MG63 (cell line): ENCODE measurements around the gene PRKD2. TPM values are rescaled to one million over a fixed set of nuclear protein-coding genes. Genes with fewer than 3 reads are reported as not detected.
A peak's percentile ranks its signal among the peaks of the same experiment; 100 is the strongest.
"Not testable (repeated sequence)": the region's sequence is repeated elsewhere in the genome, so short reads cannot be mapped to it uniquely, and the experiment has no call there.

Experiments used
- DNase-seq: peaks from one replicate; pipeline ENCODE4 v3.0.0-alpha.2; 2020
- H3K27me3 ChIP-seq: fragments of 250-450 bp; sonication (Bioruptor Pico); 2 replicates; pipeline ENCODE4 v1.5.1; 2020; ENCODE audit warnings: mild to moderate bottlenecking, moderate library complexity
- H3K36me3 ChIP-seq: fragments of 250-450 bp; sonication (Bioruptor Pico); 2 replicates; pipeline ENCODE4 v1.5.1; 2020; ENCODE audit warnings: mild to moderate bottlenecking, moderate library complexity
- H3K4me3 ChIP-seq: fragments of 250-450 bp; sonication (Bioruptor Pico); 2 replicates; pipeline ENCODE4 v1.5.1; 2020; ENCODE audit warnings: mild to moderate bottlenecking, moderate library complexity
- H3K9me3 ChIP-seq: fragments of 250-450 bp; sonication (Bioruptor Pico); 2 replicates; pipeline ENCODE4 v1.5.1; 2020; ENCODE audit warnings: mild to moderate bottlenecking, moderate library complexity
- total RNA-seq: library from RNA; depleted of rRNA; stranded (reverse); fragments of >200 nt; shearing (Covaris generic); gene quantifications from 2 replicates; pipeline ENCODE4 v1.2.3, GENCODE V29; 2014; ENCODE audit warnings: low replicate concordance

Gene PRKD2
- total RNA-seq, 1 experiment from 2014 or later, result 8.6 TPM

DNA sequence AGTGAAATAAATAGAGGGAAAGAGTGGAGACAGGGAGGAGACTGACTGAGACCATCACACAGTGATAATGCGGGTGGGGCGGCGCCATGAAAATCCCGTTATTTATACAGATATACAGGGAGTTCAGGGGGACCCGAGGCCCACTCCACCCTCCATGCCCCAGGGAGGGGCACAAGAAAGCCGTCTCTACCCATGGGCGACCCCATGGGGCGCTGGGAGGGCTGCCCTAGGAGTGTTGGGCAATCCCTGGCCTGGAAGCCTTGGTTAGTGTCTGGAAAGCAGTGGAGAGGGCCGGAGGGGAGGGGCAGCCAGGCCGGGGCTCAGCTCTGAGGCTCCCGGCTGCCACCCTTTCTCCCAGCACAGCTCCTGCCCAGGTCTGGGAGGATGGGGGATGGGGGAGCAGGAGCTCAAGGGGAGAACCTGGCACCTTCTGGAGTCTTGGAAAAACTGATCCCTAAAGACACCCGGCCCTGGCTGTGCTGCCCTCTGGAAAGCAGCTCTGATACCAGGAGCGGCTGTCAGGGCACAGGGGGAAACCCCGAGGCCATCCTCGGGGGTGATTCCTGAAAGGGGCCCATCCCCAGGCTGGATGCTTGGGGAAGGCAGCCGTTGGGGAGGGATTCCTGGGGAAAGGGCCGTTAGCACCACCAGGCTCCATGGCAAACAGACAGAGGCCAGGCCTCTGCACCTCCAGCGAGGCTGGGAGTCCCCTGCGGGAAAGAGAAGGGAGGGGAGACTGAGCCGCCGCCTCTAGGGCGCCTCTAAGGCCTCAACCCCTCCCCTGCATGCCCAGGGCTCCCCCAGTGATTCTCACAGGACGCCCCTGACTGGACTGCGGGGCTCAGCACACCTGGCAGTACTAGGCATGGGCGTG is 3.0 kb upstream of the PRKD2 start:
- Histone ChIP-seq H3K36me3 (peaks cover 48% of the 10 kb centered on the region), H3K9me3 (no peaks in the 10 kb centered on the region)
- no peak for DNase-seq

GRCh38 chr19:46718934-46719622 is 2.2 kb upstream of the PRKD2 start:
- H3K36me3 ChIP-seq, result peaks cover 41% of the 10 kb centered on the region
- no peaks in the 10 kb centered on the region for H3K9me3 ChIP-seq
- no peak for DNase-seq
- H3K4me3 ChIP-seq, result no peak overlapping the region
- H3K27me3 ChIP-seq, result no peaks in the 10 kb centered on the region

More for the DNA sequence above, 3.0 kb upstream of the PRKD2 start:
- no peak overlapping the region for H3K4me3 ChIP-seq
- no peaks in the 10 kb centered on the region for H3K27me3 ChIP-seq

DNA sequence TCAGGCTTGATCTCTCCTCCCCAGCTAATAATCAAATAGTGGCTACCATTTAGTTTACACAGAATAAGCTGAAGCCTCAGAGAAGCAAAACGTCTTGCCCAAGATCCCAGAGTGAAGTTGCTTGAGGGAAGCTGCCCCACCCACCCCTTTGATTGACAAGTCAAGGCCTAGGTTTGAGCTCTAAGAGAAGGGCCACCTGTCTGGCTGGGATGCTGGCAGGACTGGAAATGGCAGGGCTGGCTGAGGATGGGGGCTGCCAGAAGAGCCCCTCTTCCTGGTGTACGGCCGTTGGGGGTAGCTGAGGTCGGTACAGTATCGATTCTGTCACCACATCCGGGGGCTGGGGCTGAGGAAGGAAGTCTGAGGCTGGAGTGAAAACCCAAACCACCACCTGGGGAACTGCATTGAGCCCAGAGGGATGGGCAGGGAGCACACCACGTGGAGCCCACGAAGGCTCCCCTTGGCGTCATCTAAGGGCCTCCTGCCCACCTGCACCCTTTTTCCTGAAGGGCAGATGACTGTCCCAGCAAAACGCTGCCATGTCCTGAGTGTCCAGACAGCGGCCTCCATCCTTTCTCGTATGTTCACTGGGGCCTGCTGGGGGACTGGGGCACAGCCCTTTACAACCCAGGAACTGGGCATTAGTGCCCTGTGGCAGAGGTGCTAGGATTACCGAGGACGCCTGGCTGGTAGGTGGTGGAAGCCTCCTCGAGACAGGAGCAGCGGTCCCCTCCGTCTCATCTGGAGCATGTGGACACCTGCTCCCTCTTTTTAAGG is 1.4 kb upstream of the PRKD2 start:
- Histone ChIP-seq H3K9me3 (no peaks in the 10 kb centered on the region), H3K36me3 (peaks cover 35% of the 10 kb centered on the region), H3K4me3 (no peak overlapping the region), H3K27me3 (no peaks in the 10 kb centered on the region)
- no peak for DNase-seq

DNA sequence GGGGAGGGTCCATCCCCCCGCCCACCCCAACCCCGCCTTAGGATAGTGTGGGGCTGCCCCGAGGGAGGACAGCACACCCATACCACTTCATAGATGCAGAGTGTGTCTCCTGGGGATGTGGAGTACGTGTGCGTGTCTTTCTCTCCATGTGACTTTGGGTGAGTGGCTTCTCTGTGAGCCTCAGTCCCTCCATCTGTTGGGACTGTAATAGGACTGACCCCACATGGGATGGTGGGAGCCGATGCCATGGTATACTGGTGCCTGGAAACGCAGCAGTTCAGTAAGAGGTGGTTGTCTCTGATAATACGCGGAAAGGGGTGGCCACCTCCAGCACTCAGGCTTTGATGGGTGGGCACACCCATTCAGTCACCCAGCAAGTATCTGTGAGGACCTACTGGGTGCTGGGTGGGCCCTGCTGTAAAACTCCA is 816 bp upstream of the PRKD2 start:
- DNase-seq, result no peak
- Histone ChIP-seq H3K27me3 (no peaks in the 10 kb centered on the region), H3K36me3 (peaks cover 30% of the 10 kb centered on the region), H3K4me3 (no peak overlapping the region; the same call in 1 of the 2 replicates), H3K9me3 (no peaks in the 10 kb centered on the region)

DNA sequence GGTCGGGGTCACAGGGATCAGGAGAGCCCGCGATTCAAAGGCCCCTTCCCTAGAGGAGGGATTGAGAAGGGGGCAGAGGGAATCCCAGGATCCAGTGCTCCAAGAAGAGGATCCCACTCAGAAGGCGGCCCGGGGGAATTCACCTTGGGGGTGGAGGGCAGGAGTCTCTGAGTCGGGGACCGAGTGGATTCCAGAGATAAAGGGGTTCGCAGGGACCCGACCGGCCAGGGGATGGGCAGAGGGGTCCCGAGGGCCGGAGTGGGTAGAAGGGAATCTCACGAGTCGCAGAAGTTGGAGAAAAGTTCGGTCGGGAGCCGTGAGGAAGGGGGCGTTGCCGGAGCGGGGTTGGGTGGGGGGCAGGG is 261 bp downstream of the PRKD2 start:
- Histone ChIP-seq H3K4me3 (peak overlapping the region; percentile 82), H3K27me3 (no peaks in the 10 kb centered on the region)
- DNase-seq, result no peak

DNA sequence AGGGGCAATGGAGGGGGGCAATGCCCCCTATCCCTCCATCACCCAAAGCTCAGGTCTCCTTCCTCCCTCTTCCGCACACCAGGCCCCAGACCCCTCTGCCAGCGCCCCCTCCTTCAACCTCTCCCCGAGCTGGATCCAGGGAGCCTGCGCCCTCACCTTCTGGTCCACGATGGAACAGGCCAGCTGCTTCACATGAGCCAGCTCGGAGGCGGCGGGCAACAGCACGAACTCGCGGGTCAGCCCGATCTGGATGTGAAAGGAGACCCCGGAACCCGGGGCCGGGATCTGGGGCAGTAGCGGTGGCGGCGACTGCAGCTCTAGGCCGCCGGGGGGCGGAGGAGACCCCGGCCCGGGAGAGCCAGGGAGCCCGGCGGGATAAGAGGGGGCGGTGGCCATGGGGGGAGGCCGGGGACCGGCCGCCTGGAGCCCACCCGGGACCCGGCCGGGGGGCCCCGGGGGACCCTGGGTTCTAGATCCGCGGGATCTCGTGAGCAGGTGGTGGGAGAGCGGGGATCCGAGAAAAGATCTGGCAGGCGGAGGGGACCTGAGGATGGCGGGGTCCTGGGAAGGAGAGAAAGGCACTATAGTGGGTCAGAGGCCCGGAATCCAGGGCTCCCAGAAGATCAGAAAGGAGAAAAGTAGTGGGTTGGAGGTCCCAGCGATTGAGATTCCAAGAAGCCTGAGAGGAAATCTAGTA is 791 bp downstream of the PRKD2 start:
- peak; percentile 31 for DNase-seq
- H3K36me3 ChIP-seq, result peaks cover 20% of the 10 kb centered on the region
- no peaks in the 10 kb centered on the region for H3K9me3 ChIP-seq
- H3K27me3 ChIP-seq, result no peaks in the 10 kb centered on the region
- peak overlapping the region; percentile 82 for H3K4me3 ChIP-seq

More for the DNA sequence above, 261 bp downstream of the PRKD2 start:
- H3K9me3 ChIP-seq, result no peaks in the 10 kb centered on the region
- peaks cover 20% of the 10 kb centered on the region for H3K36me3 ChIP-seq

DNA sequence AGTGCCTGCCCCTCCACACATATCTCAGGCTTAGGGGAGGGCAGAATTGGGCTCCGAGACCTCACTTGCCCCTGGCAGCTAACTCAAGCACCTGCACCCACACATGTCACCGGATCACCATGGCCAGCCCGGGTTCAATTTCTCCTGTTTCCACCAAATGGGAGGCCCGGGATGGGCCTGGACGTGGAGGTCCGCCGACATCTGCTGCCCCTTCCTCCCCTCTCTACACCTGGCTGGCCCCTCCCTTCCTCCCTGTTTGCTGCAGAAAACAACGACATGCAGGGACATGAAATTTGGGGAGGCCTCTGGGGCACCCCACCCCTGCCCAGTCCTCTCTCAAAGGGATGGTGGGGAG is 1.3 kb downstream of the PRKD2 start:
- Histone ChIP-seq H3K36me3 (peaks cover 18% of the 10 kb centered on the region), H3K9me3 (no peaks in the 10 kb centered on the region), H3K4me3 (peak overlapping the region; percentile 82), H3K27me3 (no peaks in the 10 kb centered on the region)
- no peak for DNase-seq

GRCh38 chr19:46714444-46715106 is 2.3 kb downstream of the PRKD2 start:
- H3K4me3 ChIP-seq, result peak overlapping the region; percentile 82
- DNase-seq, result no peak
- H3K27me3 ChIP-seq, result no peaks in the 10 kb centered on the region
- H3K36me3 ChIP-seq, result peaks cover 14% of the 10 kb centered on the region
- H3K9me3 ChIP-seq, result no peaks in the 10 kb centered on the region

GRCh38 chr19:46713781-46714443 is 3.0 kb downstream of the PRKD2 start:
- no peaks in the 10 kb centered on the region for H3K27me3 ChIP-seq
- DNase-seq, result peak; percentile 95
- peaks cover 21% of the 10 kb centered on the region for H3K36me3 ChIP-seq
- no peaks in the 10 kb centered on the region for H3K9me3 ChIP-seq
- H3K4me3 ChIP-seq, result peak overlapping the region; percentile 82

GRCh38 chr19:46712768-46713338 is 4.1 kb downstream of the PRKD2 start:
- peaks cover 26% of the 10 kb centered on the region for H3K36me3 ChIP-seq
- H3K27me3 ChIP-seq, H3K9me3 ChIP-seq, H3K4me3 ChIP-seq, DNase-seq: not testable (repeated sequence)

GRCh38 chr19:46710687-46711086 is 6.2 kb downstream of the PRKD2 start:
- H3K36me3 ChIP-seq, result peaks cover 39% of the 10 kb centered on the region
- no peaks in the 10 kb centered on the region for H3K9me3 ChIP-seq
- no peaks in the 10 kb centered on the region for H3K27me3 ChIP-seq
- DNase-seq, result no peak
- no peak overlapping the region for H3K4me3 ChIP-seq

GRCh38 chr19:46704379-46705076 is 12.4 kb downstream of the PRKD2 start:
- Histone ChIP-seq H3K36me3 (peaks cover 70% of the 10 kb centered on the region), H3K27me3 (no peaks in the 10 kb centered on the region)
- no peak for DNase-seq

DNA sequence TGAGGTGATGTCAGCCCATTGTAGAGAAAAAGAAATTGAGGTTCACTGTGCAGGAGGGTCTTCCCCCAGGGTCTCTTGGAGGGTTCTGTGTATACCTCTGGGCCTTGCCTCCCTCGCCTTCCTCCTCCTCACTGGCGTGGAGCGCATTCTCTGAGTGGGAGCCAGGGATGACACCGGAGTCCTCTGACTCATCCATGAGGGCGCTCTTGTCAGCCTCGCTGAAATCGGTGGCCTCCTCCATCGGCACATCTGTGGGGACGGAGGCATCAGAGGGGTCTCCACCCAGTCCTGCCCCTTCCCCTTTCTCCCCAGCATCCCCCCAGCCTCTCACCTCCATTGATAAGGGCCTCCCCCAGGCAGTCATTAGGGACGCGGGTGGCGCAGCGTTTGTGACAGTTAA is 16.2 kb downstream of the PRKD2 start:
- no peak overlapping the region for H3K4me3 ChIP-seq
- no peaks in the 10 kb centered on the region for H3K27me3 ChIP-seq
- DNase-seq, result no peak
- H3K9me3 ChIP-seq, result no peaks in the 10 kb centered on the region
- H3K36me3 ChIP-seq, result peaks cover 75% of the 10 kb centered on the region

More at GRCh38 chr19:46704379-46705076, 12.4 kb downstream of the PRKD2 start:
- Histone ChIP-seq H3K9me3 (no peaks in the 10 kb centered on the region), H3K4me3 (no peak overlapping the region)

GRCh38 chr19:46698395-46699321 is 18.3 kb downstream of the PRKD2 start:
- H3K27me3 ChIP-seq, result no peaks in the 10 kb centered on the region
- no peak overlapping the region for H3K4me3 ChIP-seq
- peaks cover 78% of the 10 kb centered on the region for H3K36me3 ChIP-seq
- DNase-seq, result no peak
- no peaks in the 10 kb centered on the region for H3K9me3 ChIP-seq
